Esophagus squamous epithelium (tissue), 4 donors: ENCODE results near the gene ANKS1B.

Source experiments
- POLR2A ChIP-seq, 4 donors: fragments of 450-650 bp; IDR thresholded peaks; one replicate each; pipeline ENCODE4 v1.6.1; 2017; ENCODE audit warnings: antibody characterized with exemption in 4 of 4, mild to moderate bottlenecking in 4 of 4, moderate library complexity in 3 of 4
- TF ChIP-seq, protein P1 (sequence below), 6 experiments: fragments of 450-650 bp in 4 of 6; fragments of 200-600 bp in 2 of 6; sonication (generic) in 2 of 6; IDR thresholded peaks; one replicate each; pipeline ENCODE4 v1.5.1; 2016 to 2019; ENCODE audit warnings: antibody characterized with exemption in 6 of 6, mild to moderate bottlenecking in 4 of 6, moderate library complexity in 4 of 6

DNA sequence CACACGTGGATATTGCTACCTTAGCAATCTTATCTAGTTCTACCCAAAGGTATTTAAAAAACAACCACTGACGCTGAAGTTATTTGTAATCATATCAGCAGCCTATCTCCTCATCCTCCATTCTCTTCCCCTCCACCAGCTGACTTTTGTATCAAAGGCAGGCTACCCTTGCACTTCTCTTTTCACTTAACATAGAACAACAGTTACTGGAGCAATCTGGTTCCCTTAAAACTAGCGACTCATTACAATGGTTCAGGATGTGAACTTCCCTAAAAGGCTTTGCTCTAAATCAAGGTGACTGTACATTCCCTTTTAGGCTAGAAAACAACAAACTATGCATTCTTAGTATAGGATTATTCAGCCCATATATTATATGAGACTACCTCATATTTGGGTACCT is 935.0 kb downstream of the ANKS1B start:
- TF ChIP-seq, protein P1, sequence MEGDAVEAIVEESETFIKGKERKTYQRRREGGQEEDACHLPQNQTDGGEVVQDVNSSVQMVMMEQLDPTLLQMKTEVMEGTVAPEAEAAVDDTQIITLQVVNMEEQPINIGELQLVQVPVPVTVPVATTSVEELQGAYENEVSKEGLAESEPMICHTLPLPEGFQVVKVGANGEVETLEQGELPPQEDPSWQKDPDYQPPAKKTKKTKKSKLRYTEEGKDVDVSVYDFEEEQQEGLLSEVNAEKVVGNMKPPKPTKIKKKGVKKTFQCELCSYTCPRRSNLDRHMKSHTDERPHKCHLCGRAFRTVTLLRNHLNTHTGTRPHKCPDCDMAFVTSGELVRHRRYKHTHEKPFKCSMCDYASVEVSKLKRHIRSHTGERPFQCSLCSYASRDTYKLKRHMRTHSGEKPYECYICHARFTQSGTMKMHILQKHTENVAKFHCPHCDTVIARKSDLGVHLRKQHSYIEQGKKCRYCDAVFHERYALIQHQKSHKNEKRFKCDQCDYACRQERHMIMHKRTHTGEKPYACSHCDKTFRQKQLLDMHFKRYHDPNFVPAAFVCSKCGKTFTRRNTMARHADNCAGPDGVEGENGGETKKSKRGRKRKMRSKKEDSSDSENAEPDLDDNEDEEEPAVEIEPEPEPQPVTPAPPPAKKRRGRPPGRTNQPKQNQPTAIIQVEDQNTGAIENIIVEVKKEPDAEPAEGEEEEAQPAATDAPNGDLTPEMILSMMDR (IDR thresholded peaks at IDR 0.05): no peak
- TF ChIP-seq POLR2A (IDR thresholded peaks at IDR 0.05): no peak
